ENCODE measurements around the gene RPS6KA3.

Gene RPS6KA3

DNA sequence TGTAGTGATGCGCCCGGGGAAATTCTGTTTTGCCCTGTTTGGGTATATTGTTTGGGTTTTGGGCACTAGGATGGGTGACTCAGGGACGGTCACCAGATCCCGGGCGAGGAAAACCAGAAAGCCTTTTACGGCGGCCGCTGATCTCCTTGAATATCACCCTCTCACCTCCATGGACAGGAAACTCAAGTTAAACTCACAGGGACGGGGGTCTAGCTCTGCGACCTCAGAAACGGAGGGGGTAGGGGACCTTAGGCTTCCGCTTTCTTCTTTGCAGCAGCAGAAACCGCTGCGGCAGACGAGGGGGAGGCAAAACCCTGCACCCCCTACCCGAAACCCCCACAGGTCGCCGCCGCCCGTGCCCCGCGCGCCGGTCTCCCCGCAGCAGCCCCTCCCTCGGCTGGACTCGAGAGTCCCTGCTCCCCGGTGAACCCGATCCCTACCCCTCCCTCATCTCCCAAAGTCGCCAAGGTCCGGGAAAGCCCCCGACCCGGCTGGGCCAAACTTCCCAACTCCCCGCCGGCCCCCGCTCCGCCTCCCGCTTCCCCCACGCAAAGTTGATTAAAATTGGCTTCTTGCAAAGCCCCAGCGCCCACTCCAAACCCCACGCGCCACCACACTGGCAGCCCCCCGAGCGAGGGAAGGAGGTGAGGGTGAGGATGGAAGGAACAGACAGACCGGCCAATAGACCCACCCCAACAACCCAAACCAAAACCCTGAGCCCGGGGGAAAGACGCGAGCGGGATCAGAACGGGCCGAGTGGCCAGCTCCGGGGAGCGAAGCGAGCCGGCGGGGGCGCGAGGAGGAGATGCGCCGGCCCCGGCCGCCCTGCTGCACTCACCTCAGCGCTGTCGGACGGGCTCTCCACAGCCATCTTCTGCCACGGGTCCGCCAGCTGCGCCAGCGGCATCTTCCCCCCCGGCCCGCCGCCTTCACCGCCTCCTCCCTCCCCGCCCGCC is 705 bp downstream of the RPS6KA3 start:
- Histone ChIP-seq H3K4me3 (ENCODE audit: low read depth in 1 of 2, low read length in 2 of 2) (peak overlapping the region; percentile 91 to 93), H2AFZ (ENCODE audit: low read depth, low read length) (peak overlapping the region; percentile 65), H3K79me2 (ENCODE audit: insufficient read depth, low read length) (peaks cover 54% of the 10 kb centered on the region), H3K36me3 (ENCODE audit: insufficient read depth, low read length) (peaks cover 5% of the 10 kb centered on the region; the same call in 1 of the 2 replicates), H4K20me1 (ENCODE audit: insufficient read depth, low read length) (peaks cover 22% of the 10 kb centered on the region; the same call in 1 of the 2 replicates), H3K9ac (ENCODE audit: low read depth, low read length) (peak overlapping the region; percentile 78), H3K27ac (ENCODE audit: low read length) (peak overlapping the region; percentile 77), H3K4me2 (ENCODE audit: insufficient read depth, low read length) (peak overlapping the region; percentile 64), H3K27me3 (ENCODE audit: insufficient read depth, low read length, poor library complexity) (no peaks in the 10 kb centered on the region), H3K4me1 (ENCODE audit: insufficient read depth, low read length) (peaks cover 25% of the 10 kb centered on the region), H3K9me3 (ENCODE audit: insufficient read depth, low read length, severe bottlenecking) (no peaks in the 10 kb centered on the region)
- TF ChIP-seq, protein P1, sequence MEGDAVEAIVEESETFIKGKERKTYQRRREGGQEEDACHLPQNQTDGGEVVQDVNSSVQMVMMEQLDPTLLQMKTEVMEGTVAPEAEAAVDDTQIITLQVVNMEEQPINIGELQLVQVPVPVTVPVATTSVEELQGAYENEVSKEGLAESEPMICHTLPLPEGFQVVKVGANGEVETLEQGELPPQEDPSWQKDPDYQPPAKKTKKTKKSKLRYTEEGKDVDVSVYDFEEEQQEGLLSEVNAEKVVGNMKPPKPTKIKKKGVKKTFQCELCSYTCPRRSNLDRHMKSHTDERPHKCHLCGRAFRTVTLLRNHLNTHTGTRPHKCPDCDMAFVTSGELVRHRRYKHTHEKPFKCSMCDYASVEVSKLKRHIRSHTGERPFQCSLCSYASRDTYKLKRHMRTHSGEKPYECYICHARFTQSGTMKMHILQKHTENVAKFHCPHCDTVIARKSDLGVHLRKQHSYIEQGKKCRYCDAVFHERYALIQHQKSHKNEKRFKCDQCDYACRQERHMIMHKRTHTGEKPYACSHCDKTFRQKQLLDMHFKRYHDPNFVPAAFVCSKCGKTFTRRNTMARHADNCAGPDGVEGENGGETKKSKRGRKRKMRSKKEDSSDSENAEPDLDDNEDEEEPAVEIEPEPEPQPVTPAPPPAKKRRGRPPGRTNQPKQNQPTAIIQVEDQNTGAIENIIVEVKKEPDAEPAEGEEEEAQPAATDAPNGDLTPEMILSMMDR (IDR thresholded peaks at IDR 0.05; ENCODE audit: borderline replicate concordance, extremely low read depth, low read length, poor library complexity, severe bottlenecking), result no peak
- TF ChIP-seq EZH2 (IDR thresholded peaks at IDR 0.05; ENCODE audit: borderline replicate concordance, low read depth, low read length, severe bottlenecking), result no peak
- DNase-seq (peak; percentile 58), ATAC-seq (ENCODE audit: insufficient read depth, low read depth) (peak; percentile 32)

DNA sequence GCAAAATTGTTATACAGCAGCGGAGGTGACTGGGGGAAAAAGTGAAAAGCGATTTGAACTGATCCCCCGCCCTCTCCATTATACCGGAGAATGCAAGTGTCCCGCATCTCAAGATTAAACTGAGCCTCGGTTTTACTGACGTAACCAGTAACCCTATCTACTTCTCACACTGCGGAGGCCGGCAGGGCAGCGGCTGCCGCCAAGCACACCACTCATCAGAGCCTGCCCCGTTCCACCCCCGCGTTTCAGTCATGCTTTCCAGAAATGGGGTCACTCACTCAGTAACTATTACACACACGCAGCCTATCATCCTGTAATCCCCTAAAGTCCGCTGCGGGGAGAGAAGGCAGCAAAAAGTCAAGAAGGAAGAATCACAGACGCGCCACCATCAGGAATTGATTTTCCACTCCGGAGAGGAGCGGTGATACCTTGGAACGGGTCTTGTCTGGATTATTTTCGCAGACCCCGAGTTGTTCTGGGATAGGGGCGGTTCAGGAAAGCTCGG is 1.4 kb downstream of the RPS6KA3 start:
- Histone ChIP-seq H3K79me2 (ENCODE audit: insufficient read depth, low read length) (peaks cover 61% of the 10 kb centered on the region), H3K27ac (ENCODE audit: low read length) (peak overlapping the region; percentile 77), H3K9me3 (ENCODE audit: insufficient read depth, low read length, severe bottlenecking) (no peaks in the 10 kb centered on the region), H2AFZ (ENCODE audit: low read depth, low read length) (peak overlapping the region; percentile 65), H4K20me1 (ENCODE audit: insufficient read depth, low read length) (peaks cover 24% of the 10 kb centered on the region; the same call in 1 of the 2 replicates), H3K9ac (ENCODE audit: low read depth, low read length) (peak overlapping the region; percentile 78), H3K36me3 (ENCODE audit: insufficient read depth, low read length) (peaks cover 5% of the 10 kb centered on the region; the same call in 1 of the 2 replicates), H3K4me1 (ENCODE audit: insufficient read depth, low read length) (peaks cover 25% of the 10 kb centered on the region), H3K27me3 (ENCODE audit: insufficient read depth, low read length, poor library complexity) (no peaks in the 10 kb centered on the region), H3K4me2 (ENCODE audit: insufficient read depth, low read length) (peak overlapping the region; percentile 64), H3K4me3 (ENCODE audit: low read depth in 1 of 2, low read length in 2 of 2) (peak overlapping the region; percentile 91 to 93; a peak in 3 of 4 replicates)
- ATAC-seq (ENCODE audit: insufficient read depth, low read depth), result peak; percentile 25
- peak; percentile 33 for DNase-seq
- TF ChIP-seq EZH2 (IDR thresholded peaks at IDR 0.05; ENCODE audit: borderline replicate concordance, low read depth, low read length, severe bottlenecking), result no peak

DNA sequence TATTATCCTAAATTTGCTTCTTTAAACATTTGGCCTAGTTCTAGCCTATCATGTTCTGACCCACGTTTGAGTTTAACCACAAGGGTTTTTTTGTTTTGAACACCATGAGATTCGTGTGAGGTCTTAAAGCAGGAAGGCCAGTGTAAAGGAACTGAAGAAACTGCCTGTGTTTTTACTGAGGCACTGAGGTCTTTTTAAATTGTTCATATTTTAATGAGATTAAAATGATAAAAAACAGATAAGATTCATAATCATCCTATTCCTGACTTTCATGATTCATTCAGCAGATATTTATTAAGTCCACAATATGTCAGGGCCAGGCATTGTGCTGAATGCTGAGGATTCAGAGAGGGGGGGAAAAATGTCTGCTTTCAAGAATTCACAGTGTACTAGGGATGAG is 3.2 kb downstream of the RPS6KA3 start:
- TF ChIP-seq, protein P1 (IDR thresholded peaks at IDR 0.05; ENCODE audit: borderline replicate concordance, extremely low read depth, low read length, poor library complexity, severe bottlenecking), result no peak
- TF ChIP-seq EZH2 (IDR thresholded peaks at IDR 0.05; ENCODE audit: borderline replicate concordance, low read depth, low read length, severe bottlenecking), result no peak
- no peaks in the 10 kb centered on the region for H3K27me3 ChIP-seq (ENCODE audit: insufficient read depth, low read length, poor library complexity)
- peak overlapping the region; percentile 52; the same call in 1 of the 2 replicates for H3K27ac ChIP-seq (ENCODE audit: low read length)
- peaks cover 5% of the 10 kb centered on the region; the same call in 1 of the 2 replicates for H3K36me3 ChIP-seq (ENCODE audit: insufficient read depth, low read length)
- H3K79me2 ChIP-seq (ENCODE audit: insufficient read depth, low read length), result peaks cover 77% of the 10 kb centered on the region
- no peak overlapping the region for H2AFZ ChIP-seq (ENCODE audit: low read depth, low read length)
- H3K9me3 ChIP-seq (ENCODE audit: insufficient read depth, low read length, severe bottlenecking), result no peaks in the 10 kb centered on the region
- peaks cover 25% of the 10 kb centered on the region; the same call in 1 of the 2 replicates for H4K20me1 ChIP-seq (ENCODE audit: insufficient read depth, low read length)
- ATAC-seq (ENCODE audit: insufficient read depth, low read depth) (0 out of 3 replicates have a peak, but pooled peaks have one; percentile 9), DNase-seq (no peak)
- peak overlapping the region in 1 of 2 experiments; percentile 30; a peak in 1 of 4 replicates for H3K4me3 ChIP-seq (ENCODE audit: low read depth in 1 of 2, low read length in 2 of 2)
- H3K9ac ChIP-seq (ENCODE audit: low read depth, low read length), result peak overlapping the region; percentile 78; the same call in 1 of the 2 replicates
- H3K4me2 ChIP-seq (ENCODE audit: insufficient read depth, low read length), result peak overlapping the region; percentile 64; the same call in 1 of the 2 replicates
- peaks cover 25% of the 10 kb centered on the region for H3K4me1 ChIP-seq (ENCODE audit: insufficient read depth, low read length)
